Lung (tissue), 12 donors: ENCODE results near the gene GLT8D1. TPM values are rescaled to one million over a fixed set of nuclear protein-coding genes. Genes with fewer than 3 reads are reported as not detected.
"Not testable (repeated sequence)": the region's sequence is repeated elsewhere in the genome, so short reads cannot be mapped to it uniquely, and the experiment has no call there.

Experiments used
- ATAC-seq: fragments of 200-7000 bp; cut with Tn5 transposase; one replicate; pipeline ENCODE4 v1.9.1; 2020; ENCODE audit warnings: moderate number of reproducible peaks; ENCODE audit not compliant: insufficient read depth, low FRiP score
- DNase-seq, 3 donors: peaks; one replicate each; pipeline ENCODE4 v3.0.0-alpha.2; 2013 to 2017
- H3K27ac ChIP-seq, 2 donors: one replicate each; pipeline ENCODE4 v1.5.1; 2013; ENCODE audit warnings: mild to moderate bottlenecking in 2 of 2, moderate library complexity in 2 of 2, control low read depth in 1 of 2, inconsistent platforms in 1 of 2, low read depth in 1 of 2, low read length in 1 of 2
- H3K27me3 ChIP-seq, 3 donors: one replicate each; pipeline ENCODE4 v1.5.1; 2013; ENCODE audit warnings: low read length in 2 of 3; ENCODE audit not compliant: control insufficient read depth in 3 of 3, insufficient read depth in 3 of 3
- H3K36me3 ChIP-seq, 4 donors: one replicate each; pipeline ENCODE4 v1.5.1; 2013; ENCODE audit warnings: low read length in 4 of 4, mild to moderate bottlenecking in 1 of 4, moderate library complexity in 1 of 4; ENCODE audit not compliant: control insufficient read depth in 4 of 4, insufficient read depth in 4 of 4
- H3K4me1 ChIP-seq, 5 donors: one replicate each; pipeline ENCODE4 v1.5.1; 2013; ENCODE audit warnings: low read length in 5 of 5, mild to moderate bottlenecking in 2 of 5, moderate library complexity in 1 of 5; ENCODE audit not compliant: control insufficient read depth in 5 of 5, insufficient read depth in 5 of 5
- H3K4me3 ChIP-seq: one replicate; pipeline ENCODE4 v1.5.1; 2013; ENCODE audit warnings: mild to moderate bottlenecking, control low read depth, moderate library complexity
- H3K9ac ChIP-seq, 2 donors: one replicate each; pipeline ENCODE4 v1.5.1; 2013; ENCODE audit warnings: low read length in 2 of 2, control low read depth in 1 of 2; ENCODE audit not compliant: insufficient read depth in 1 of 2
- H3K9me3 ChIP-seq, 4 donors: one replicate each; pipeline ENCODE4 v1.5.1; 2013; ENCODE audit warnings: low read length in 3 of 4, mild to moderate bottlenecking in 1 of 4, moderate library complexity in 1 of 4; ENCODE audit not compliant: control insufficient read depth in 4 of 4, insufficient read depth in 3 of 4
- CTCF ChIP-seq: IDR thresholded peaks from 2 replicates; pipeline ENCODE4 v1.5.1; 2012; ENCODE audit warnings: mild to moderate bottlenecking; ENCODE audit errors: control extremely low read depth, extremely low read depth
- WGBS, 2 donors: extraction: QIAGEN DNeasy Blood & Tissue Kit; methylation state at CpG; one replicate each; pipeline ENCODE4 v1.1.7; 2013; 5-methylcytosine and 5-hydroxymethylcytosine counted together
- polyA plus RNA-seq, 2 donors: library from polyadenylated mRNA; stranded (reverse); fragments of 200-250 nt; gene quantifications; one replicate each; pipeline ENCODE4 v1.2.1, GENCODE V29; 2013
- total RNA-seq, 2 donors: library from RNA; depleted of rRNA in 1 of 2; stranded (reverse); fragments of >200 nt in 1 of 2; gene quantifications; one replicate each; pipeline ENCODE4 v1.2.1, GENCODE V29; 2014 to 2021
- donor health status: control.
- donor health status: control.
- donor health status: Bipolar disorder and iron deficiency.
- donor health status: healthy.
- donor health status: DM: yes; HTN: yes; CAD: no.

The GLT8D1 gene
- total and polyA plus RNA-seq, 4 donors: 35.4 to 85.5 (median 48.3) TPM

- no peak overlapping the region for H3K4me3 ChIP-seq
- H3K27me3 ChIP-seq: no peaks in the 10 kb centered on the region
- TF ChIP-seq CTCF: no peak
- H3K4me1 ChIP-seq: no peaks in the 10 kb centered on the region
- WGBS, 2 donors: 86 to 97% methylated on average over 10 of the region's 10 CpGs
- no peak for DNase-seq
- H3K27ac ChIP-seq: no peak overlapping the region
- peaks cover 0 to 4% (median 0%) of the 10 kb centered on the region in 4 donors for H3K9me3 ChIP-seq
- no peak overlapping the region for H3K9ac ChIP-seq
- H3K36me3 ChIP-seq: peaks cover 20 to 39% (median 24%) of the 10 kb centered on the region in 4 donors
- no peak for ATAC-seq
Measured at GRCh38 chr3:52733256-52733891, 27.8 kb upstream of the GLT8D1 start.

GRCh38 chr3:52731590-52731989 lies 26.0 kb upstream of the GLT8D1 start:
- 83 to 96% methylated on average over 14 of the region's 14 CpGs for WGBS, 2 donors
- H3K9me3 ChIP-seq: peaks cover 0 to 4% (median under 1%) of the 10 kb centered on the region in 4 donors
- no peak overlapping the region for H3K27ac ChIP-seq
- H3K9ac ChIP-seq: no peak overlapping the region
- DNase-seq (no peak), ATAC-seq (no peak)
- H3K4me3 ChIP-seq: no peak overlapping the region
- H3K4me1 ChIP-seq: no peaks in the 10 kb centered on the region
- no peaks in the 10 kb centered on the region for H3K27me3 ChIP-seq
- H3K36me3 ChIP-seq: peaks cover 20 to 29% (median 22%) of the 10 kb centered on the region in 4 donors
- no peak for TF ChIP-seq CTCF

GRCh38 chr3:52730681-52731080 lies 25.1 kb upstream of the GLT8D1 start:
- ATAC-seq: no peak

GRCh38 chr3:52728753-52729152 lies 23.2 kb upstream of the GLT8D1 start:
- not testable (repeated sequence) for DNase-seq, H3K4me1 ChIP-seq, H3K9me3 ChIP-seq, H3K27me3 ChIP-seq, H3K9ac ChIP-seq, H3K27ac ChIP-seq, ATAC-seq, H3K4me3 ChIP-seq
- 53 to 87% methylated on average over 3 of the region's 3 CpGs for WGBS, 2 donors
- peaks cover 16 to 27% (median 19%) of the 10 kb centered on the region in 4 donors for H3K36me3 ChIP-seq

More at GRCh38 chr3:52730681-52731080, 25.1 kb upstream of the GLT8D1 start:
- H3K9ac ChIP-seq: no peak overlapping the region
- H3K9me3 ChIP-seq: peaks cover 0 to 4% (median under 1%) of the 10 kb centered on the region in 4 donors
- H3K4me1 ChIP-seq: no peaks in the 10 kb centered on the region
- no peak overlapping the region for H3K4me3 ChIP-seq
- peaks cover 20 to 29% (median 20%) of the 10 kb centered on the region in 4 donors for H3K36me3 ChIP-seq
- no peaks in the 10 kb centered on the region for H3K27me3 ChIP-seq
- TF ChIP-seq CTCF: no peak
- DNase-seq: peak in 1 of 3 donors; percentile 7
- H3K27ac ChIP-seq: no peak overlapping the region
